Adrenal gland (tissue), 12 donors: ENCODE data around the gene RAD52. TPM values are rescaled to one million over a fixed set of nuclear protein-coding genes. Genes with fewer than 3 reads are reported as not detected.
A peak's percentile ranks its signal among the peaks of the same experiment; 100 is the strongest.

Experiments
- DNase-seq, 7 donors: peaks; one replicate each; pipeline ENCODE4 v3.0.0-alpha.2; 2019 to 2020
- H3K27ac ChIP-seq, 5 donors: fragments of 200-600 bp; sonication (generic) in 4 of 5; 1 replicate in 3 of 5; 2 replicates in 2 of 5; pipeline versions ENCODE4 v1.5.1 to v1.8.0; 2016 to 2020; ENCODE audit warnings: mild to moderate bottlenecking in 1 of 5
- H3K27me3 ChIP-seq: fragments of 200-600 bp; 2 replicates; pipeline ENCODE4 v1.8.0; 2021
- H3K36me3 ChIP-seq, 2 donors: fragments of 200-600 bp; replicated peaks in 1 of 2; 1 replicate in 1 of 2; 2 replicates in 1 of 2; pipeline versions ENCODE4 v1.5.1 to v1.8.0; 2018 to 2022
- H3K4me1 ChIP-seq, 2 donors: fragments of 200-600 bp; replicated peaks in 1 of 2; 1 replicate in 1 of 2; 2 replicates in 1 of 2; pipeline versions ENCODE4 v1.5.1 to v1.8.0; 2018 to 2021
- H3K4me3 ChIP-seq, 4 donors: fragments of 200-600 bp; sonication (generic) in 3 of 4; one replicate each; pipeline ENCODE4 v1.5.1; 2016 to 2018
- H3K9me3 ChIP-seq, 3 donors: fragments of 200-600 bp; sonication (generic) in 1 of 3; replicated peaks in 1 of 3; 1 replicate in 2 of 3; 2 replicates in 1 of 3; pipeline versions ENCODE4 v1.5.1 to v1.8.0; 2016 to 2021
- POLR2A ChIP-seq, 2 donors: fragments of 450-650 bp; IDR thresholded peaks; one replicate each; pipeline ENCODE4 v1.6.1; 2017; ENCODE audit warnings: antibody characterized with exemption in 2 of 2, mild to moderate bottlenecking in 2 of 2, moderate library complexity in 1 of 2
- WGBS, 4 donors: extraction: QIAGEN DNeasy Blood & Tissue Kit in 2 of 4; methylation state at CpG; one replicate each; pipeline versions ENCODE4 v1.1.5 to v1.1.7; 2013 to 2017; 5-methylcytosine and 5-hydroxymethylcytosine counted together
- intact Hi-C, 2 donors: fragments of 100-400 bp; cut with DNase I; formaldehyde crosslinking; loops; one replicate each; pipeline versions ENCODE4 v1.14.1 to v1.15.0; 2022 to 2023
- polyA plus RNA-seq, 3 donors: library from polyadenylated mRNA; stranded (reverse); fragments of 200-250 nt in 2 of 3; fragments of 350-450 nt in 1 of 3; fragmentation: Illumina TruSeq in 1 of 3; extraction: RNeasy Lipid Tissue Mini Kit (QIAGEN cat#74804) in 1 of 3; gene quantifications; one replicate each; pipeline ENCODE4 v1.2.3, GENCODE V29; 2013 to 2014
- total RNA-seq, 9 donors: library from RNA; depleted of rRNA in 4 of 9; stranded (reverse); fragments of >200 nt in 4 of 9; fragments of 120-200 nt in 1 of 9; fragmentation: NEBNext Ultra II Directional in 1 of 9; extraction: Animal tissue kit (Norgen Biotek cat#: 25700) in 1 of 9; gene quantifications; one replicate each; pipeline versions ENCODE4 v1.1.0 to v1.2.4, GENCODE V29; 2013 to 2023
- TF ChIP-seq, protein P1 (sequence below), 6 experiments: fragments of 450-650 bp in 4 of 6; fragments of 200-600 bp in 2 of 6; sonication (generic) in 1 of 6; IDR thresholded peaks; 1 replicate in 5 of 6; 2 replicates in 1 of 6; pipeline versions ENCODE4 v1.5.1 to v1.8.0; 2016 to 2021; ENCODE audit warnings: antibody characterized with exemption in 6 of 6, mild to moderate bottlenecking in 2 of 6, moderate library complexity in 1 of 6
- donor health status: healthy with polysubstance abuse.
- donor health status: Bipolar disorder and iron deficiency.
- donor health status: DM: yes; HTN: yes; CAD: no.
- donor health status: DM: no; HTN: no; CAD: no.
- donor health status: DM: no; HTN: no; CAD: no.
- donor health status: DM: yes; HTN: yes; CAD: no.

The RAD52 gene
- total and polyA plus RNA-seq, 12 donors: 5.5 to 22.6 (median 11.2) TPM

DNA sequence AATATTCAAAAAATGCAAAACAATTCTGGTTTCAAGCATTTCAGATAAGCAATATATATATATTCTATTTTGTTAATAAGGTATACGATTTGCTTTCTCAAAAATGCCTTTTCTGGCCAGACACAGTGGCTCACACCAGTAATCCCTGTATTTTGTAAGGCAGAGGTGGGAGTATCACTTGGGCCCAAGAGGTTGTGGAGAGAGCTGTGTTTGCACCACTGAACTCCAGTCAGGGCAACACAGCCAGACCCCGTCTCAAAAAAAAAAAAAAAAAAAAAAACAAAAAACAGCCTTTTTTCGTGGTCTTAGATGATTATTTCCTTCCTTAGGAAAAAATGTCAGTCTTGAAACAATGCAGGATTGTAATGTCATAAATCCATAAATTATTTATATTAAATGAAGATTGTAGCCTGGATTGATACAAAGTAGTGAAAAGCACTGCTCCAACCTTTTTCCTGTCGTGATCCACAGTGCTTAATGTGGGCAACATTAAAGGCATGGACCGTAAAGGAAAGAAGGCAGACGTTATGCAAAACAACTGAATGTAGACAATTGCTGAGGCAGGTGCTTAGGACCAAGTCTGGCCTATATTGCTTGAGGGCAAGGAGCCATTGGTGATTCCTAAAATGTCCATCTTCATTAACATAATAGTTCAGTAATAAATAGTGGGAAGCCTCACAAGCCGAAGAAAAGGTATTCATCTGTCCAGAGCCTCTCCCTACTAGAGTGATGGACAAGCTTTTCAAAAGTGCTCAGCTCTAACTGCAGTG, 36.8 kb downstream of the RAD52 start:
- 82 to 87% (median 85%) methylated on average over 7 of the region's 7 CpGs for WGBS, 4 donors
- TF ChIP-seq, protein P1, sequence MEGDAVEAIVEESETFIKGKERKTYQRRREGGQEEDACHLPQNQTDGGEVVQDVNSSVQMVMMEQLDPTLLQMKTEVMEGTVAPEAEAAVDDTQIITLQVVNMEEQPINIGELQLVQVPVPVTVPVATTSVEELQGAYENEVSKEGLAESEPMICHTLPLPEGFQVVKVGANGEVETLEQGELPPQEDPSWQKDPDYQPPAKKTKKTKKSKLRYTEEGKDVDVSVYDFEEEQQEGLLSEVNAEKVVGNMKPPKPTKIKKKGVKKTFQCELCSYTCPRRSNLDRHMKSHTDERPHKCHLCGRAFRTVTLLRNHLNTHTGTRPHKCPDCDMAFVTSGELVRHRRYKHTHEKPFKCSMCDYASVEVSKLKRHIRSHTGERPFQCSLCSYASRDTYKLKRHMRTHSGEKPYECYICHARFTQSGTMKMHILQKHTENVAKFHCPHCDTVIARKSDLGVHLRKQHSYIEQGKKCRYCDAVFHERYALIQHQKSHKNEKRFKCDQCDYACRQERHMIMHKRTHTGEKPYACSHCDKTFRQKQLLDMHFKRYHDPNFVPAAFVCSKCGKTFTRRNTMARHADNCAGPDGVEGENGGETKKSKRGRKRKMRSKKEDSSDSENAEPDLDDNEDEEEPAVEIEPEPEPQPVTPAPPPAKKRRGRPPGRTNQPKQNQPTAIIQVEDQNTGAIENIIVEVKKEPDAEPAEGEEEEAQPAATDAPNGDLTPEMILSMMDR (IDR thresholded peaks at IDR 0.05): no peak
- TF ChIP-seq POLR2A (IDR thresholded peaks at IDR 0.05): no peak
- no peak overlapping the region for H3K4me3 ChIP-seq
- peaks cover 5 to 20% of the 10 kb centered on the region in 2 donors for H3K4me1 ChIP-seq
- DNase-seq: no peak
- intact Hi-C loops: no loop called here
- H3K9me3 ChIP-seq: no peaks in the 10 kb centered on the region
- peaks cover 0 to 66% of the 10 kb centered on the region in 2 donors for H3K36me3 ChIP-seq
- H3K27ac ChIP-seq: no peak overlapping the region
- H3K27me3 ChIP-seq: no peaks in the 10 kb centered on the region

DNA sequence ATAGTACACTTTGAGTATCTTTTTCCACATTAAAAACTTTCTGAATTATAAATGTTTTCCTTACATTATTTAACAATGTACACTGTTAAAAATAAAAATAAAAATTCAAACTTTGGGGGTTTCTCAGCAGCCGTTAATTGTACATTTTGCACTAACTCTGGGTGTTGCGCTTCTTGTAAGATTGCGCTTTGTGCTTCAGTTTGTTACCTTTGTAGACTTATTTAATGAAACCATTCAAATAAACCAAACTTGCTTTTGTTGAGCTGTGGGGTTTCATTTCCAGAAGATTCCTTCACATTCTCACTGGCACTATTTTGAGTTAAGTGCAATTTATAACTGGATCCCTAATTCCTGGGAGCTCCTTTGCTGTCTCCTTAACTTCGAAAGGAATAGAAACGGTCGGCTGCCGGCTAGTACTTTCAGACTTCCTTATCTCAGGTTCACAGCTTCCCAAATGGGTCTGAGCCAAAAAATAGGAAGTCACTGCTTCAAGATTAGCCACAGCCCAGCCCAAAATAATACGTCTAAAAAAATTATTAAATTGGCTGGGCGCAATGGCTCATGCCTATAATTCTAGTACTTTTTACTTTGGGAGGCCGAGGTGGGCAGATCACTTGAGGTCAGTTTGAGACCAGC, 38.2 kb downstream of the RAD52 start:
- no peak overlapping the region for H3K27ac ChIP-seq
- no peak overlapping the region for H3K4me3 ChIP-seq
- peaks cover 0 to 64% of the 10 kb centered on the region in 2 donors for H3K36me3 ChIP-seq
- peaks cover 5 to 20% of the 10 kb centered on the region in 2 donors for H3K4me1 ChIP-seq
- peak in 4 of 7 donors; percentile 24 to 49 (median 36) for DNase-seq
- H3K9me3 ChIP-seq: no peaks in the 10 kb centered on the region
- TF ChIP-seq, protein P1 (IDR thresholded peaks at IDR 0.05): no peak
- TF ChIP-seq POLR2A (IDR thresholded peaks at IDR 0.05): no peak
- 50 to 61% (median 55%) methylated on average over 10 of the region's 10 CpGs for WGBS, 4 donors
- no peaks in the 10 kb centered on the region for H3K27me3 ChIP-seq
- intact Hi-C loops: no loop called here

DNA sequence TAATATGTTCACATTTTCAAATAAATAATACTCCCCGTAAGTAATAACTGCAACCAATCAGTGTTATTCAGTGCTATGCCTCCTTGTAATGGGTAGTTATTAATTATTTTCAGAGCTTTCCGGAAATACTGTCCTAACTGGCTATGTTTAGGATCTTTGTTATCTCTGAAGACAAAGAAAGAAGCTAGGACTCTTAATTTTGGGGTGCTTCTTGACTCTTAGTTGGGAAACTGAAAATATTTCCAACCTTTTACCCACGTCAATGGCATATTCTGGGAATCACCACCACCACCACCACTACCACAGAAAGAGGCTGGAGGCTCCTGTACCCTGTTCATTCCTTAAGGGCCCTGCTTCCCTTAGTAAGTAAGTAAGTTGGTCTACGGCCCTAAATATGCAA, 39.1 kb downstream of the RAD52 start:
- intact Hi-C loops: no loop called here
- Histone ChIP-seq H3K9me3 (no peaks in the 10 kb centered on the region), H3K27ac (no peak overlapping the region), H3K4me3 (no peak overlapping the region), H3K4me1 (peaks cover 5 to 20% of the 10 kb centered on the region in 2 donors), H3K36me3 (peaks cover 0 to 65% of the 10 kb centered on the region in 2 donors), H3K27me3 (no peaks in the 10 kb centered on the region)
- 73 to 81% (median 78%) methylated on average over 4 of the region's 4 CpGs for WGBS, 4 donors
- no peak for DNase-seq
- TF ChIP-seq, protein P1 (IDR thresholded peaks at IDR 0.05): no peak
- TF ChIP-seq POLR2A (IDR thresholded peaks at IDR 0.05): no peak

DNA sequence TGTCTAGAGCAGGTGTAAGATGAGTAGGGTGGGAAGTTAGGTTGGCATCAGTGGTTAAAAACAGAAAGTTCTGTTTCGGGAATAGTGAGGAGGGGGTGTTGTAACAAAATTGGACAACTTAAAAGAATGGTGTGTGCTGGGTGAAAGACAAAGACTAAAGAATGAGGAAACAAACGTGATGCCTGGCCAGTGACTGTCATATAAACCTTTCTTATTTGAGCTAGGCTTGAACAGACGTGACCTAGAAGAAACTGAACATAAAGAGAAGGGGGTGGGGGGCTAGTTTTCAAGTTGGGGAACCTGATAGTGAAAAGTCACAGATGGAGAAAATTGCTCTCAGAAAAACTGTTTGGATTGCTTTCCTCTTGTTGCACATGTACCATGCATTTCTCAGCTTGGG, 39.6 kb downstream of the RAD52 start:
- no peak for TF ChIP-seq POLR2A (IDR thresholded peaks at IDR 0.05)
- TF ChIP-seq, protein P1 (IDR thresholded peaks at IDR 0.05): no peak
- H3K4me1 ChIP-seq: peaks cover 5 to 20% of the 10 kb centered on the region in 2 donors
- intact Hi-C loops: no loop called here
- no peak overlapping the region for H3K4me3 ChIP-seq
- WGBS, 4 donors: 82 to 90% (median 84%) methylated on average over 3 of the region's 3 CpGs
- H3K27ac ChIP-seq: no peak overlapping the region
- H3K36me3 ChIP-seq: peaks cover 0 to 69% of the 10 kb centered on the region in 2 donors
- DNase-seq: no peak
- no peaks in the 10 kb centered on the region for H3K9me3 ChIP-seq
- H3K27me3 ChIP-seq: no peaks in the 10 kb centered on the region
